NB4 (cell line): ENCODE results near the gene SGSM2.

Experiments used
- DNase-seq: peaks from one replicate; pipeline ENCODE4 v3.0.0; 2010; ENCODE audit warnings: low read depth
- H3K4me3 ChIP-seq: one replicate; pipeline ENCODE4 v1.5.1; 2011; ENCODE audit warnings: mild to moderate bottlenecking, low read depth, low read length, moderate library complexity
- CTCF ChIP-seq: IDR thresholded peaks from one replicate; pipeline ENCODE4 v1.5.1; 2012; ENCODE audit warnings: low read depth, low read length
- MAX ChIP-seq: IDR thresholded peaks from 2 replicates; pipeline ENCODE4 v1.6.1; 2011; ENCODE audit warnings: low read depth, low read length
- MYC ChIP-seq: IDR thresholded peaks from 2 replicates; pipeline ENCODE4 v1.6.1; 2011; ENCODE audit warnings: low read depth, low read length
- POLR2A ChIP-seq: IDR thresholded peaks from 2 replicates; pipeline ENCODE4 v1.6.1; 2011; ENCODE audit warnings: mild to moderate bottlenecking; ENCODE audit not compliant: insufficient read length; ENCODE audit errors: extremely low read depth

Gene SGSM2

GRCh38 chr17:2400474-2400866, 63.2 kb downstream of the SGSM2 start:
- H3K4me3 ChIP-seq = peak overlapping the region; percentile 73
- peak; percentile 70 for TF ChIP-seq MYC
- peak; percentile 85 for TF ChIP-seq MAX
- TF ChIP-seq POLR2A = no peak
- peak; percentile 70 for DNase-seq

GRCh38 chr17:2400877-2401425, 63.6 kb downstream of the SGSM2 start, which contains the start of gene MNT:
TSS of gene MNT (minus strand) at chr17:2401060. CDS start at chr17:2400712, 348 bp downstream.
- DNase-seq = peak; percentile 92
- TF ChIP-seq CTCF (no peak), MAX (peak; percentile 72), MYC (peak; percentile 78), POLR2A (peak; percentile 42)
- H3K4me3 ChIP-seq = peak within 1 kb of the TSS; percentile 73

GRCh38 chr17:2401426-2402221, 64.3 kb downstream of the SGSM2 start:
- DNase-seq = peak; percentile 97
- TF ChIP-seq MAX (peak; percentile 86), POLR2A (no peak), CTCF (no peak), MYC (peak; percentile 74)
- peak overlapping the region; percentile 62 for H3K4me3 ChIP-seq

GRCh38 chr17:2402544-2402943, 65.2 kb downstream of the SGSM2 start:
- H3K4me3 ChIP-seq = peak overlapping the region; percentile 45
- no peak for TF ChIP-seq MYC
- no peak for TF ChIP-seq MAX
- TF ChIP-seq POLR2A = no peak
- TF ChIP-seq CTCF = no peak
- no peak for DNase-seq

GRCh38 chr17:2403044-2403443, 65.7 kb downstream of the SGSM2 start:
- TF ChIP-seq POLR2A (no peak), MYC (no peak), MAX (no peak), CTCF (no peak)
- DNase-seq = no peak
- H3K4me3 ChIP-seq = no peak overlapping the region

GRCh38 chr17:2405247-2405926, 68.1 kb downstream of the SGSM2 start:
- no peak overlapping the region for H3K4me3 ChIP-seq
- DNase-seq = peak; percentile 35
- no peak for TF ChIP-seq CTCF
- no peak for TF ChIP-seq POLR2A
- no peak for TF ChIP-seq MYC
- TF ChIP-seq MAX = no peak
